ENCODE data around the gene DISC1.

Gene DISC1

DNA sequence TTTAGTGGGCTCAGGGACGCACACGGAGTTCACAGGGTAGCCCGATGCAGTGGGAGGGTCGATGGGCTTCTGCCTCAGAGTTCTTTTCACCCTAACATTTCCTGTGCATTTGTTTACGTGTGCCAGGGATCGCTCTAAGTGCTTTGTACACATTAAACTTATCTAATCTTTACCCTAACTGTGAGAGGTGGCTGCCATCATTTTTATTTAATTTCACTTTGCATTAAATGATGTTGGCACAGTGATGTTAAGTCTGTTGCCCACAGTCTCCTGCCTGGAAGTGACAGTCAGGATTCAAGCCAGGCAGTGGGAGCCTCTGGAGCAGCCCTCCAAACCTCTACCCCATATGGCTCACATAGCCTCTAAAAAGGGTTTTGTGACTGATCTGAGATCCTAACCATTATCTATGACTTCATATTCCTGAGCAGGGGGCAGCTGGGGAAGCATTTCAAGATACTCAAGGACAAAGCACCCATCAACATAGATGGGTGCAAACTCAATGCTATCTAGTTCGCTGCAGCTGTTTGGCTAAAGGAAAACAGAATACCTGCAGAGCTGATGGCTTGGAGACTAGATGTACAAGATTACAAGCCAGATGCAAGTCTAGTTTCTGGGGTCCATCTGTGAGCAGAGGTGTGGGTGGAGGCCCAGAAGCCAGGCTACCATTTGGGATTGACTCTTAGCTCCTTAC, 303.8 kb downstream of the DISC1 start:
- no peak overlapping the region for H2AFZ ChIP-seq (ENCODE audit: low read depth, low read length, severe bottlenecking)
- no peak for TF ChIP-seq EZH2phosphoT487 (conservative IDR thresholded peaks at IDR 0.05; ENCODE audit: low read length)
- no peak for TF ChIP-seq CTCF (IDR thresholded peaks at IDR 0.05; ENCODE audit: insufficient read depth, low read length, poor library complexity, severe bottlenecking)
- no peaks in the 10 kb centered on the region for H4K20me1 ChIP-seq (ENCODE audit: low read depth, low read length)
- no peaks in the 10 kb centered on the region for H3K9me2 ChIP-seq (replicated peaks; ENCODE audit: insufficient read depth, low read length)
- no peak overlapping the region for H3K27ac ChIP-seq (ENCODE audit: low read depth, low read length)
- H3K4me2 ChIP-seq (ENCODE audit: low read depth, low read length, poor library complexity, severe bottlenecking), result no peak overlapping the region
- H3F3A ChIP-seq (ENCODE audit: insufficient read depth), result no peaks in the 10 kb centered on the region
- H3K79me2 ChIP-seq (ENCODE audit: insufficient read depth, low read length), result no peaks in the 10 kb centered on the region
- no peaks in the 10 kb centered on the region for H3K27me3 ChIP-seq (ENCODE audit: low read length)
- no peak overlapping the region for H3K4me3 ChIP-seq (ENCODE audit: insufficient read depth, low read length, poor library complexity, severe bottlenecking)
- 0 out of 2 replicates have a peak, but pooled peaks cover 4% of the 10 kb centered on the region for H3K9me3 ChIP-seq (ENCODE audit: insufficient read depth, low read length)
- H3K9ac ChIP-seq (ENCODE audit: low read length), result no peak overlapping the region
- no peaks in the 10 kb centered on the region for H3K36me3 ChIP-seq (ENCODE audit: low read length)

GRCh38 chr1:231931146-231931545, 304.6 kb downstream of the DISC1 start:
- no peak overlapping the region for H2AFZ ChIP-seq (ENCODE audit: low read depth, low read length, severe bottlenecking)
- H3F3A ChIP-seq (ENCODE audit: insufficient read depth), result no peaks in the 10 kb centered on the region
- no peaks in the 10 kb centered on the region for H3K79me2 ChIP-seq (ENCODE audit: insufficient read depth, low read length)
- H3K9me2 ChIP-seq (replicated peaks; ENCODE audit: insufficient read depth, low read length), result no peaks in the 10 kb centered on the region
- TF ChIP-seq EZH2phosphoT487 (conservative IDR thresholded peaks at IDR 0.05; ENCODE audit: low read length) (no peak), CTCF (IDR thresholded peaks at IDR 0.05; ENCODE audit: insufficient read depth, low read length, poor library complexity, severe bottlenecking) (no peak)
- no peaks in the 10 kb centered on the region for H3K36me3 ChIP-seq (ENCODE audit: low read length)
- no peak overlapping the region for H3K4me3 ChIP-seq (ENCODE audit: insufficient read depth, low read length, poor library complexity, severe bottlenecking)
- H3K27ac ChIP-seq (ENCODE audit: low read depth, low read length), result no peak overlapping the region
- 0 out of 2 replicates have a peak, but pooled peaks cover 4% of the 10 kb centered on the region for H3K9me3 ChIP-seq (ENCODE audit: insufficient read depth, low read length)
- no peaks in the 10 kb centered on the region for H3K27me3 ChIP-seq (ENCODE audit: low read length)
- H3K9ac ChIP-seq (ENCODE audit: low read length), result no peak overlapping the region
- H3K4me2 ChIP-seq (ENCODE audit: low read depth, low read length, poor library complexity, severe bottlenecking), result no peak overlapping the region
- H4K20me1 ChIP-seq (ENCODE audit: low read depth, low read length), result no peaks in the 10 kb centered on the region

GRCh38 chr1:231931846-231932454, 305.4 kb downstream of the DISC1 start:
- 0 out of 2 replicates have a peak, but pooled peaks cover 4% of the 10 kb centered on the region for H3K9me3 ChIP-seq (ENCODE audit: insufficient read depth, low read length)
- H3F3A ChIP-seq (ENCODE audit: insufficient read depth), result no peaks in the 10 kb centered on the region
- H3K9me2 ChIP-seq (replicated peaks; ENCODE audit: insufficient read depth, low read length), result no peaks in the 10 kb centered on the region
- no peaks in the 10 kb centered on the region for H3K27me3 ChIP-seq (ENCODE audit: low read length)
- no peak overlapping the region for H2AFZ ChIP-seq (ENCODE audit: low read depth, low read length, severe bottlenecking)
- H3K4me3 ChIP-seq (ENCODE audit: insufficient read depth, low read length, poor library complexity, severe bottlenecking), result no peak overlapping the region
- H4K20me1 ChIP-seq (ENCODE audit: low read depth, low read length), result no peaks in the 10 kb centered on the region
- no peak for TF ChIP-seq EZH2phosphoT487 (conservative IDR thresholded peaks at IDR 0.05; ENCODE audit: low read length)
- TF ChIP-seq CTCF (IDR thresholded peaks at IDR 0.05; ENCODE audit: insufficient read depth, low read length, poor library complexity, severe bottlenecking), result peak; percentile 79
- no peaks in the 10 kb centered on the region for H3K79me2 ChIP-seq (ENCODE audit: insufficient read depth, low read length)
- no peaks in the 10 kb centered on the region for H3K36me3 ChIP-seq (ENCODE audit: low read length)
- H3K4me2 ChIP-seq (ENCODE audit: low read depth, low read length, poor library complexity, severe bottlenecking), result no peak overlapping the region
- H3K9ac ChIP-seq (ENCODE audit: low read length), result no peak overlapping the region
- H3K27ac ChIP-seq (ENCODE audit: low read depth, low read length), result no peak overlapping the region
